ENCODE data around the gene CXADR.

CXADR gene

GRCh38 chr21:17542371-17543011 is 29.6 kb downstream of the CXADR start:
- no peak for DNase-seq

DNA sequence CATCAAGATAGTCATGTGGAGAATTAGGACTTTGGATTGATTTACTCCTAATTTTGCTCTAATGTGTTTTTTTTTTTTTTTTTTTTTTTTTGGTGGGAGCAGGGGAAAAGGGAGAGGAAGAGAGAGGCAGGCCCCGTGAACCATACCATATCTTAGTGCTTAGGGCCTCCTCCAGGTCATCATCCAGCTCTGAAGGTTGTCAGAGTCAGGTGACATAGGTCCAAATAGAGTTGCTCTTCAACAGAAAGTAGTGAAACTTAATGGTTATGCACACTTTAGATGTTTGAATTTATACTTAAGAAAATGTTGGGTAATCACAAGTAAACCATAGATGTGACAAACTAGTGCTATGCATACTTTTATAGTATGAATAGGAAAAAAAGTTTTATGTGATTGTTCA is 32.2 kb downstream of the CXADR start:
- no peak for DNase-seq

DNA sequence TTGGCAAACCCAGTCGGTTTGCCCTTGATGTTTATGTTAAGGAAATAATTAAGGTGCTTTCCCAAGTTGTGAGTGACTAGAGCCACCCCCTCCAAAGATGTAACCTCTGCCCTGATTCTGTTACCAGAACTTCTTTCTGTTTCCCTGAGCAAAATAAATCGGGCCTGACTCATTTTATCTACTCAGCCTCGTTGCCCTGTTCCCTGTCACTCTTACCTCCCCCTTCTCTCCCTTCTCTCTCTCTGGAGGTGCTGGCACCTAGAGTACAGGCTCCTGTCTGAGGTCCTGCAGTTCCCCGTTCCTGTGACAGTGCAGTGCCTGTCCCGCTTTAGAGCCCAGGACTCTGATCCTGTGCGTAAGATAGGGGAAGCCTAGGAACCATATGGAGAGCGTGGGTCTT is 35.4 kb downstream of the CXADR start:
- DNase-seq, result no peak

- DNase-seq, result no peak
Measured at GRCh38 chr21:17550671-17551308, 37.9 kb downstream of the CXADR start.

- DNase-seq, result no peak
Measured at GRCh38 chr21:17552410-17552809, 39.6 kb downstream of the CXADR start.

GRCh38 chr21:17554120-17554519 is 41.3 kb downstream of the CXADR start:
- DNase-seq, result no peak

GRCh38 chr21:17554679-17555465 is 42.0 kb downstream of the CXADR start:
- no peak for DNase-seq

- no peak for DNase-seq
Measured at GRCh38 chr21:17560377-17561025, 47.7 kb downstream of the CXADR start.

DNA sequence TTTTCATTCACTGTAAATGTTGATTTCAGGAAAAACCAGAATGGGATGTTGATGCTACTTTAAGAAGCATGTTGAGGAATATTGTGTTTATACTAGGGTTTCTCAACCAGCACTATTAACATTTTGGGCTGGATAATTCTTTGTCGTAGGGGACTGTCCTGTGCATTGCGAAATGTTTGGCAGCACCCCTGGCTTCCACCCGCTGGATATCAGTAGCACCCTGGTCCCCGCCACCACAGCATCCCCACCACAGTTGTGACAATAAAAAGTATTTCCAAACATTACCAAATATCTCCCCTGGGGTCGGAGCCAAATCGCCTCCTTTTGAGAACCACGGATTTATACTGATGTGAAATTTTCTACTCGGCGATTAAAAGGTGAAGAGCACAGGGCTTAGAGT is 57.9 kb downstream of the CXADR start:
- DNase-seq, result no peak

GRCh38 chr21:17572431-17572830 is 59.6 kb downstream of the CXADR start:
- DNase-seq, result no peak

DNA sequence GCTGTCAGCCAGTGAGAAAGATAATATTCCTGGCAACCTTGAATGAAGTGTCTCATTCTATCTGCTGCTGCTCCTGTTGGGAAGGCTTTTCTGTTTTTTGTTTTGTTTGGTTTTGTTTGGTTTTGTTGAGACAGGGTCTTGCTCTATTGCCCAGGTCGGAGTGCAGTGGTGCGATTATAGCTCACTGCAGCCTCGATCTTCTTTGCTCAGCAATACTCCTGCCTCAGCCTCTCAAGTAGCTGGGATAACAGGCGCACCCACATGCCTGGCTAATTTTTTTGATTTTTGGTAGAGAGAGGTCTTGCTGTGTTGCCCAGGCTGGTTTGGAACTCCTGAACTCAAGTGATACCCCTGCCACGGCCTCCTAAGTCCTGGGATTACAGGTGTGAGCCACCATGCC is 62.2 kb downstream of the CXADR start:
- no peak for DNase-seq

GRCh38 chr21:17576080-17576835 is 63.4 kb downstream of the CXADR start:
- DNase-seq, result no peak

DNA sequence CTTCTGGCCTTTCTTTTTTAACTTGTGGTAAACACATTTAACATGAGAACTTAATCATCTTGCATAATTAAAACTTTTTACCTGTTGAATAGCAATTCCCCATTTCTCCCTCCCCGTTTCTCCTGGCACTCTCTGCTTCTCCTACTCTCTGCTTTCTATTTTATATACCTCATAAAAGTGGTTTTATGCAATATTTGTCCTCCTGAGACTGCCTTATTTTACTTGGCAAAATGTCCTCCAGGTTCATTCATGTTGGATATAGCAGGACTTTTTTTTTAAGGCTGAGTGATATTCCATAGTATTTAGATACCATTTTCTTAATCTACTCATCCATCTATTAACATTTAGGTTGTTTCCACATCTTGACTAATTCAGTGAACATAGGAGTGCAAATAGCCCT is 64.9 kb downstream of the CXADR start:
- no peak for DNase-seq

GRCh38 chr21:17578162-17578561 is 65.3 kb downstream of the CXADR start:
- DNase-seq, result no peak

- no peak for DNase-seq
Measured at GRCh38 chr21:17578876-17579275, 66.0 kb downstream of the CXADR start.

- DNase-seq, result no peak
Measured at GRCh38 chr21:17580319-17580718, 67.5 kb downstream of the CXADR start.

DNA sequence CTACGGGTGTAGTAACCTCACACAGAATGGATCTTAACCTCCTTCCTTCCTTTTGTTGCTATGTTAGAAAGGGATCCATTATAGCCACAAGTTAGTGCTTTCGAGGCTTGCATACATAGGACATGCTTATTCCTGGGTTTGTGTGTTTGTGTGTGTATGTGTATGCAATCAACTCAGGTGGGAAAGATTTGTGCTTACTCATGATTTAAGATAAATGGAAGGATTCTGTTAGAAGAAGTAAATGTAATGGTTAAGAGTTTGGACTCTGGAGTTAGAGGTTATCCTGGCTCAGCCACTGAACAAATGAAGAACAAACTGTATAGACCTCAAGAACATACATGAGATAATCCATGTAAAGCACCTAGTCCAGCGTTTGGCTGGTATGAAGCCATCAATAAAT is 71.1 kb downstream of the CXADR start:
- no peak for DNase-seq

DNA sequence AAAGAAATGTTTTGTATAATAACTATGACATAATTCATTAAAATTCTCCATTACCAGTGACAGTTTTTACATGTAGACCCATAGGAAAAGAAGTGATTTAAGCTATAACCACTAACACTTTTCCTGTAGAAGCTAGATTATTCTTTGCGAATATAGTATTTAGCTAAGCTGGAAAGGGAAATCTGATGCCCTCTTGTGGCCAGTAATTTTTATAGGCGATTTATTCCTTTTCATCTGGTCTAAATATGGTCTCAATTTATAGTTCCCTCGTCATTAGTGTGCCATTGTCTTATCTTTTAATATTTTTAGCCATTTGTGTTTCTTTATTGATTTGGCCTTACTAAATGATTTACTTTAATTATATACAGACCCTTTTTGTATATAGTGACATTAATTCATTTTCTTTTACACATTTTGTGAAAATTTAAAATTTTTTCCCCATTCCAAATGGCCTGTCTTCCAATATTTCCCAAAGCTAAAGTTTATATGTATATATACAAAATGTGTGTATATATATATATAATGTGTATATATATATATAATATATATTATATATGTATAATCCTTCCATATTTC is 73.1 kb downstream of the CXADR start:
- DNase-seq, result no peak

GRCh38 chr21:17590430-17590829 is 77.6 kb downstream of the CXADR start:
- DNase-seq, result no peak

GRCh38 chr21:17597680-17598079 is 84.8 kb downstream of the CXADR start:
- DNase-seq, result no peak

GRCh38 chr21:17598437-17598836 is 85.6 kb downstream of the CXADR start:
- no peak for DNase-seq

GRCh38 chr21:17602874-17603273 is 90.0 kb downstream of the CXADR start:
- DNase-seq, result no peak

DNA sequence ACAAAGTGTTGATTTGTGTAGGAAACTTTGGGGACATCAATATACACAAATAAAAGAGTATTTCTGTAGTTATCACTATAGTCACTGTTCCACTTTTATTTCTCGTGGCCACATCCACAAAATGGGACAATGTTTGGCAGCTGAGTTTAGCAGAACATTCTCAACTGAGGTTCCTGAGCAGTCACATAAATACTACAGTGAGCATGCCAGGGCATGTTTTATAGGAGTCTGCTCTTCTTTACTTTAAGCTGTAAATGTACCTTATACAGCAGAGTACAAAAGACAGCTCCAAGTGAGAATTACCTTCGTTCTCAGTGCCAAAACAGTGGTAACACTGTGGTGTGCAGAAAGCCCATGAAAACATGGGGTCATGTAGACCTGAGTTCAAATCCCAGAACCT is 94.8 kb downstream of the CXADR start:
- DNase-seq, result no peak

Data from T1000 (cell line).